Measurements from ENCODE around the gene ERCC8. TPM values are rescaled to one million over a fixed set of nuclear protein-coding genes. Genes with fewer than 3 reads are reported as not detected.

The ERCC8 gene
- total and polyA plus RNA-seq, 10 of the 15 experiments (the other 5 are each of a cell fraction or from before 2014, with no cell fraction given), result 10.4 to 31.2 (median 16.4) TPM

DNA sequence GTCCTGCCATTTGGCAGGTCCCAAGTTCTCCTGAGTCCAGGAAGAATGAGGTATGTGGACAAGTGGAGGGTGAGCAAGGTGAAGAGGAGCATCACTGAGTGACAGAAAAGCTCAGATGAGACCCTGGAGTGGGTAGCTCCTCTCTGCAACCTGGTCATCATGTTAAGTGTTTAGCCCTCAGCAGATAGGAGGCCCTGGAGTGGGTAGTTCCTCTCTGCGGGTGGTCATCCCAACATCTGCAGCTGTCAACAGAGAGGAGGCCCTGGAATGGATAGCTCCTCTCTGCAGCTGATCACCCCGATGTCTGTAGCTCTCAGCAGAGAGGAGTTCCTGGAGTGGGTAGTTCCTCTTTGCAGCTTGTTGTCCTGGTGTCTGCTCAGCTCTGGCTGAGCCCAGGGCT, 48.6 kb upstream of the ERCC8 start (continued):
- TF ChIP-seq, protein P1, sequence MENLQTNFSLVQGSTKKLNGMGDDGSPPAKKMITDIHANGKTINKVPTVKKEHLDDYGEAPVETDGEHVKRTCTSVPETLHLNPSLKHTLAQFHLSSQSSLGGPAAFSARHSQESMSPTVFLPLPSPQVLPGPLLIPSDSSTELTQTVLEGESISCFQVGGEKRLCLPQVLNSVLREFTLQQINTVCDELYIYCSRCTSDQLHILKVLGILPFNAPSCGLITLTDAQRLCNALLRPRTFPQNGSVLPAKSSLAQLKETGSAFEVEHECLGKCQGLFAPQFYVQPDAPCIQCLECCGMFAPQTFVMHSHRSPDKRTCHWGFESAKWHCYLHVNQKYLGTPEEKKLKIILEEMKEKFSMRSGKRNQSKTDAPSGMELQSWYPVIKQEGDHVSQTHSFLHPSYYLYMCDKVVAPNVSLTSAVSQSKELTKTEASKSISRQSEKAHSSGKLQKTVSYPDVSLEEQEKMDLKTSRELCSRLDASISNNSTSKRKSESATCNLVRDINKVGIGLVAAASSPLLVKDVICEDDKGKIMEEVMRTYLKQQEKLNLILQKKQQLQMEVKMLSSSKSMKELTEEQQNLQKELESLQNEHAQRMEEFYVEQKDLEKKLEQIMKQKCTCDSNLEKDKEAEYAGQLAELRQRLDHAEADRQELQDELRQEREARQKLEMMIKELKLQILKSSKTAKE (IDR thresholded peaks at IDR 0.05; ENCODE audit: low read depth, poor library complexity, severe bottlenecking), result no peak
- no peak for TF ChIP-seq NRF1 (conservative IDR thresholded peaks at IDR 0.05; ENCODE audit: low read depth, low read length)
- TF ChIP-seq YBX1 (IDR thresholded peaks at IDR 0.05), result no peak
- TF ChIP-seq TARDBP (IDR thresholded peaks at IDR 0.05; ENCODE audit: borderline replicate concordance), result no peak
- TF ChIP-seq, protein P2, sequence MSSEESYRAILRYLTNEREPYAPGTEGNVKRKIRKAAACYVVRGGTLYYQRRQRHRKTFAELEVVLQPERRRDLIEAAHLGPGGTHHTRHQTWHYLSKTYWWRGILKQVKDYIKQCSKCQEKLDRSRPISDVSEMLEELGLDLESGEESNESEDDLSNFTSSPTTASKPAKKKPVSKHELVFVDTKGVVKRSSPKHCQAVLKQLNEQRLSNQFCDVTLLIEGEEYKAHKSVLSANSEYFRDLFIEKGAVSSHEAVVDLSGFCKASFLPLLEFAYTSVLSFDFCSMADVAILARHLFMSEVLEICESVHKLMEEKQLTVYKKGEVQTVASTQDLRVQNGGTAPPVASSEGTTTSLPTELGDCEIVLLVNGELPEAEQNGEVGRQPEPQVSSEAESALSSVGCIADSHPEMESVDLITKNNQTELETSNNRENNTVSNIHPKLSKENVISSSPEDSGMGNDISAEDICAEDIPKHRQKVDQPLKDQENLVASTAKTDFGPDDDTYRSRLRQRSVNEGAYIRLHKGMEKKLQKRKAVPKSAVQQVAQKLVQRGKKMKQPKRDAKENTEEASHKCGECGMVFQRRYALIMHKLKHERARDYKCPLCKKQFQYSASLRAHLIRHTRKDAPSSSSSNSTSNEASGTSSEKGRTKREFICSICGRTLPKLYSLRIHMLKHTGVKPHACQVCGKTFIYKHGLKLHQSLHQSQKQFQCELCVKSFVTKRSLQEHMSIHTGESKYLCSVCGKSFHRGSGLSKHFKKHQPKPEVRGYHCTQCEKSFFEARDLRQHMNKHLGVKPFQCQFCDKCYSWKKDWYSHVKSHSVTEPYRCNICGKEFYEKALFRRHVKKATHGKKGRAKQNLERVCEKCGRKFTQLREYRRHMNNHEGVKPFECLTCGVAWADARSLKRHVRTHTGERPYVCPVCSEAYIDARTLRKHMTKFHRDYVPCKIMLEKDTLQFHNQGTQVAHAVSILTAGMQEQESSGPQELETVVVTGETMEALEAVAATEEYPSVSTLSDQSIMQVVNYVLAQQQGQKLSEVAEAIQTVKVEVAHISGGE (CRISPR knock-in tag; IDR thresholded peaks at IDR 0.05), result no peak
- TF ChIP-seq RBBP5 (conservative IDR thresholded peaks at IDR 0.05), result no peak
- TF ChIP-seq MEF2B (IDR thresholded peaks at IDR 0.05; ENCODE audit: partially characterized antibody, poor library complexity, severe bottlenecking), result no peak
- TF ChIP-seq ZNF384 (IDR thresholded peaks at IDR 0.05; ENCODE audit: borderline replicate concordance, low read depth, low read length), result no peak
- TF ChIP-seq NR2C1 (IDR thresholded peaks at IDR 0.05), result no peak
- TF ChIP-seq NFYA (IDR thresholded peaks at IDR 0.05; ENCODE audit: borderline replicate concordance, low read depth, low read length), result no peak
- TF ChIP-seq BCLAF1 (IDR thresholded peaks at IDR 0.05), result no peak
- no peak for TF ChIP-seq SMC3 (IDR thresholded peaks at IDR 0.05; ENCODE audit: borderline replicate concordance, low read length)
